ENCODE results near the gene C1QTNF3. TPM values are rescaled to one million over a fixed set of nuclear protein-coding genes. Genes with fewer than 3 reads are reported as not detected.

The C1QTNF3 gene
- total and polyA plus RNA-seq, 2 donors (not counting 3 experiments of a cell fraction or from before 2014, with no cell fraction given), result 1.6 TPM

DNA sequence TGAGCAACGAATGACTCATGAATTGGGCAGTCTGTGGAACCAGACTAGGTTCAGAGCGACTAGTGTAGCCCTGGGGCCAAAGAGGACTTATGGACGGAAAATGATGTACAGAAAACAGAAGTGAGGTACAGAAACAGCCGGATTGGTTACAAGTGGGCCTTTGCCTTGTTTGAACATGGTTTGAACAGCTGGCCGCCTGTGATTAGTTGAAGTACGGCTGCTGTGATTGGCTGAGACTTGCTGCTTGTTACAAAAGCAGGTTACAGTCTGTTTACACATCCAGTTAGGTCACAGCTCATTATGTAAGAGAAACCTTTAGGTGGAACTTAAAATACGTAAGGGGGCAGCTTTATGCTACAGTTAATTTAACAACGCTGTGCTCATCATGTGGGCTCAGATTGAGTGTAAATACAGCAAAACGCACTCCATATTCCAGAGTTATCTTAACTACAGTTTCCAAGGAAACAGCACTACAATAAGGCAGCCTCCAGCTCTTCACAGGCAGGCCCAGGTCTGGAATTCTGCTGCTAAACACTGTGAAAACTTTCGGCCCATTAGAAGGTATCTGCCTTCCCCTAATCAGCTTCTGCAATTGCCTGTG is 41.7 kb downstream of the C1QTNF3 start:
- Histone ChIP-seq H3K4me1 (ENCODE audit: control insufficient read depth, extremely low read depth, insufficient read depth, low read length) (no peaks in the 10 kb centered on the region), H3K36me3 (ENCODE audit: control insufficient read depth in 2 of 2, extremely low read depth in 1 of 2, insufficient read depth in 2 of 2, low read length in 2 of 2) (peaks cover 0 to 5% of the 10 kb centered on the region in 2 experiments), H3K9me3 (replicated peaks; ENCODE audit: control insufficient read depth, insufficient read depth, low read length) (no peaks in the 10 kb centered on the region), H2AFZ (ENCODE audit: low read depth, low read length) (no peak overlapping the region), H3K27ac (ENCODE audit: insufficient read depth, low read depth, low read length) (no peak overlapping the region), H4K20me1 (replicated peaks; ENCODE audit: control insufficient read depth, extremely low read depth, insufficient read depth, low read length) (no peaks in the 10 kb centered on the region), H3K79me2 (ENCODE audit: control insufficient read depth, insufficient read depth, low read length) (no peaks in the 10 kb centered on the region), H3K4me2 (ENCODE audit: insufficient read depth, low read length) (no peak overlapping the region), H3K9ac (replicated peaks; ENCODE audit: extremely low read depth, insufficient read depth, low read length) (no peak overlapping the region), H3K27me3 (ENCODE audit: control insufficient read depth in 2 of 2, insufficient read depth in 2 of 2, low read length in 2 of 2) (no peaks in the 10 kb centered on the region), H3K4me3 (replicated peaks in 1 of 3; ENCODE audit: insufficient read depth in 1 of 3, low read depth in 1 of 3, low read length in 3 of 3) (no peak overlapping the region), H3K9me1 (replicated peaks; ENCODE audit: control insufficient read depth, extremely low read depth, insufficient read depth, low read length) (no peaks in the 10 kb centered on the region)
- no peak for TF ChIP-seq JUN (IDR thresholded peaks at IDR 0.05; ENCODE audit: borderline replicate concordance, insufficient read depth, insufficient read length, low read depth)
- no peak for TF ChIP-seq EZH2 (IDR thresholded peaks at IDR 0.05; ENCODE audit: borderline replicate concordance, low read depth, low read length, severe bottlenecking)
- no TSS peak for BruUV-seq (replicated peaks)
- no peak for FAIRE-seq
- ChIA-PET CTCF (interaction anchor here (0.8 kb wide), 1 partner anchor 11 kb away, joined by 3 read pairs; no protein-coding TSS in a partner anchor), POLR2A (no interaction called here)
- intact Hi-C loops (cut with micrococcal nuclease) (no loop called here), dilution Hi-C loops (cut with MboI; ENCODE audit: extremely low pct_ligation_motif_present, low sequenced_read_pairs) (no loop called here)
- DNase-seq (ENCODE audit: low read depth, low spot score), result no peak

DNA sequence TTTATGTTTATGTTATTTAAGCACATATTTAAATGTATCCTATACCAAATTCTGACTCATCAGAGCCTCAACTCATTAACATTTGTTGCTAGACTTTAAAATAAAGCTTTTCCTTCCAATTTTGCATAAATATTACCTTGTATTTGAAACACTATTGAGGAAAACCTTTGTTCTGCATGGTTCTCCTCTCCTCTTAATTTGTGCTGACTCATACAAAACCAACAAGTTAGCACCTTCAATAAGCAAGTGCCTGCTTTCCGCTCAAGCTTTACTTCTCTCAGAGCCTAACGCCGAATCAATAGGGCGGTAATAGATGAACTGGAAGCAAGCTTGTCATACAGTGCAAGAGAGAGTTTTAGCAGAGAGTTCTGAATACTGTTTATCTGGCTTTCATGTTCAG is 43.0 kb downstream of the C1QTNF3 start:
- intact Hi-C loops (cut with micrococcal nuclease) (no loop called here), dilution Hi-C loops (cut with MboI; ENCODE audit: extremely low pct_ligation_motif_present, low sequenced_read_pairs) (no loop called here)
- ChIA-PET POLR2A (no interaction called here), CTCF (interaction anchor here (0.8 to 1.5 kb wide), 2 partner anchors 461 to 464 kb away, joined by 3 read pairs; no protein-coding TSS in a partner anchor)
- H3K36me3 ChIP-seq (ENCODE audit: control insufficient read depth in 2 of 2, extremely low read depth in 1 of 2, insufficient read depth in 2 of 2, low read length in 2 of 2), result peaks cover 0 to 6% of the 10 kb centered on the region in 2 experiments
- DNase-seq (ENCODE audit: low read depth, low spot score), result no peak
- H4K20me1 ChIP-seq (replicated peaks; ENCODE audit: control insufficient read depth, extremely low read depth, insufficient read depth, low read length), result no peaks in the 10 kb centered on the region
- no peak overlapping the region for H3K4me2 ChIP-seq (ENCODE audit: insufficient read depth, low read length)
- H3K9me1 ChIP-seq (replicated peaks; ENCODE audit: control insufficient read depth, extremely low read depth, insufficient read depth, low read length), result no peaks in the 10 kb centered on the region
- H2AFZ ChIP-seq (ENCODE audit: low read depth, low read length), result no peak overlapping the region
- no peaks in the 10 kb centered on the region for H3K9me3 ChIP-seq (replicated peaks; ENCODE audit: control insufficient read depth, insufficient read depth, low read length)
- no peak overlapping the region for H3K4me3 ChIP-seq (replicated peaks in 1 of 3; ENCODE audit: insufficient read depth in 1 of 3, low read depth in 1 of 3, low read length in 3 of 3)
- no peak overlapping the region for H3K9ac ChIP-seq (replicated peaks; ENCODE audit: extremely low read depth, insufficient read depth, low read length)
- TF ChIP-seq, protein P1, sequence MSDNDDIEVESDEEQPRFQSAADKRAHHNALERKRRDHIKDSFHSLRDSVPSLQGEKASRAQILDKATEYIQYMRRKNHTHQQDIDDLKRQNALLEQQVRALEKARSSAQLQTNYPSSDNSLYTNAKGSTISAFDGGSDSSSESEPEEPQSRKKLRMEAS (IDR thresholded peaks at IDR 0.05; ENCODE audit: insufficient read depth, insufficient read length), result no peak
- no peak for TF ChIP-seq FOS (IDR thresholded peaks at IDR 0.05; ENCODE audit: borderline replicate concordance, insufficient read depth, low read length)
- TF ChIP-seq POLR2A (IDR thresholded peaks at IDR 0.05; ENCODE audit: low read depth, low read length), result no peak
- TF ChIP-seq EZH2 (IDR thresholded peaks at IDR 0.05; ENCODE audit: borderline replicate concordance, low read depth, low read length, severe bottlenecking), result no peak
- TF ChIP-seq MYC (IDR thresholded peaks at IDR 0.05; ENCODE audit: low read depth, low read length), result no peak
- TF ChIP-seq GATA2 (IDR thresholded peaks at IDR 0.05; ENCODE audit: insufficient read depth, insufficient read length, low read depth, low read length), result no peak
- TF ChIP-seq, protein P2, sequence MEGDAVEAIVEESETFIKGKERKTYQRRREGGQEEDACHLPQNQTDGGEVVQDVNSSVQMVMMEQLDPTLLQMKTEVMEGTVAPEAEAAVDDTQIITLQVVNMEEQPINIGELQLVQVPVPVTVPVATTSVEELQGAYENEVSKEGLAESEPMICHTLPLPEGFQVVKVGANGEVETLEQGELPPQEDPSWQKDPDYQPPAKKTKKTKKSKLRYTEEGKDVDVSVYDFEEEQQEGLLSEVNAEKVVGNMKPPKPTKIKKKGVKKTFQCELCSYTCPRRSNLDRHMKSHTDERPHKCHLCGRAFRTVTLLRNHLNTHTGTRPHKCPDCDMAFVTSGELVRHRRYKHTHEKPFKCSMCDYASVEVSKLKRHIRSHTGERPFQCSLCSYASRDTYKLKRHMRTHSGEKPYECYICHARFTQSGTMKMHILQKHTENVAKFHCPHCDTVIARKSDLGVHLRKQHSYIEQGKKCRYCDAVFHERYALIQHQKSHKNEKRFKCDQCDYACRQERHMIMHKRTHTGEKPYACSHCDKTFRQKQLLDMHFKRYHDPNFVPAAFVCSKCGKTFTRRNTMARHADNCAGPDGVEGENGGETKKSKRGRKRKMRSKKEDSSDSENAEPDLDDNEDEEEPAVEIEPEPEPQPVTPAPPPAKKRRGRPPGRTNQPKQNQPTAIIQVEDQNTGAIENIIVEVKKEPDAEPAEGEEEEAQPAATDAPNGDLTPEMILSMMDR (IDR thresholded peaks at IDR 0.05; ENCODE audit: extremely low read depth in 1 of 2, insufficient read depth in 1 of 2, low read depth in 1 of 2, low read length in 2 of 2), result no peak
- no peak for TF ChIP-seq JUN (IDR thresholded peaks at IDR 0.05; ENCODE audit: borderline replicate concordance, insufficient read depth, insufficient read length, low read depth)
- no peak for TF ChIP-seq POLR2AphosphoS5 (IDR thresholded peaks at IDR 0.05; ENCODE audit: insufficient read depth, low read depth, low read length)
- no peaks in the 10 kb centered on the region for H3K79me2 ChIP-seq (ENCODE audit: control insufficient read depth, insufficient read depth, low read length)
- H3K27ac ChIP-seq (ENCODE audit: insufficient read depth, low read depth, low read length), result no peak overlapping the region
- BruUV-seq (replicated peaks), result no TSS peak
- H3K4me1 ChIP-seq (ENCODE audit: control insufficient read depth, extremely low read depth, insufficient read depth, low read length), result no peaks in the 10 kb centered on the region
- no peaks in the 10 kb centered on the region for H3K27me3 ChIP-seq (ENCODE audit: control insufficient read depth in 2 of 2, insufficient read depth in 2 of 2, low read length in 2 of 2)
- FAIRE-seq, result no peak
